Esophagus muscularis mucosa (tissue), 4 donors: ENCODE results near the gene TBCE.

Experiments
- EP300 ChIP-seq: sonication (generic); formaldehyde crosslinking; IDR thresholded peaks from one replicate; pipeline ENCODE4 v1.6.1; 2017; ENCODE audit warnings: antibody characterized with exemption
- POLR2A ChIP-seq: fragments of 450-650 bp; IDR thresholded peaks from one replicate; pipeline ENCODE4 v1.6.1; 2017; ENCODE audit warnings: antibody characterized with exemption, moderate library complexity, mild to moderate bottlenecking, low read depth
- POLR2AphosphoS5 ChIP-seq, 2 donors: sonication (generic); formaldehyde crosslinking; IDR thresholded peaks; one replicate each; pipeline ENCODE4 v1.6.1; 2017; ENCODE audit warnings: antibody characterized with exemption in 2 of 2
- TF ChIP-seq, protein P1 (sequence below), 3 experiments: fragments of 200-600 bp in 2 of 3; fragments of 450-650 bp in 1 of 3; sonication (generic) in 2 of 3; IDR thresholded peaks; one replicate each; pipeline ENCODE4 v1.5.1; 2017 to 2019; ENCODE audit warnings: antibody characterized with exemption in 3 of 3, mild to moderate bottlenecking in 2 of 3, moderate library complexity in 1 of 3

DNA sequence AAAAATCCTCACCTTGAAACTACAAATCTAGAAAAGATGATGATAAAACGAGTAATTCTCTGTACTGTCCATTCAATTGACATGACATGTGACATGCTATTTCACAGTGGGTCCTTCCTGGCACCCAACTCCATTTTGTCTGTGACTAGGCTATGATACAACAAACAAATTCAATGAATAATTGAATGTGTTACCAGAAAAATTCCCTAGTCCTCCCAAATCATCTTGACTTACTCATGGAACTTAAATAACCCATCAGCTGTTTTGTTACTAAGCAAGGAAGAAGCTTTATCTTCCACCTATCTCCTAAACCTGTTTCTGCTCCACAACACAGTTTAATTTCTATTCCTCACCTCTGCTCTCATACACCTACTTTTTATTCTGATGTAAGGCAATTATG, 106.6 kb downstream of the TBCE start:
- TF ChIP-seq, protein P1, sequence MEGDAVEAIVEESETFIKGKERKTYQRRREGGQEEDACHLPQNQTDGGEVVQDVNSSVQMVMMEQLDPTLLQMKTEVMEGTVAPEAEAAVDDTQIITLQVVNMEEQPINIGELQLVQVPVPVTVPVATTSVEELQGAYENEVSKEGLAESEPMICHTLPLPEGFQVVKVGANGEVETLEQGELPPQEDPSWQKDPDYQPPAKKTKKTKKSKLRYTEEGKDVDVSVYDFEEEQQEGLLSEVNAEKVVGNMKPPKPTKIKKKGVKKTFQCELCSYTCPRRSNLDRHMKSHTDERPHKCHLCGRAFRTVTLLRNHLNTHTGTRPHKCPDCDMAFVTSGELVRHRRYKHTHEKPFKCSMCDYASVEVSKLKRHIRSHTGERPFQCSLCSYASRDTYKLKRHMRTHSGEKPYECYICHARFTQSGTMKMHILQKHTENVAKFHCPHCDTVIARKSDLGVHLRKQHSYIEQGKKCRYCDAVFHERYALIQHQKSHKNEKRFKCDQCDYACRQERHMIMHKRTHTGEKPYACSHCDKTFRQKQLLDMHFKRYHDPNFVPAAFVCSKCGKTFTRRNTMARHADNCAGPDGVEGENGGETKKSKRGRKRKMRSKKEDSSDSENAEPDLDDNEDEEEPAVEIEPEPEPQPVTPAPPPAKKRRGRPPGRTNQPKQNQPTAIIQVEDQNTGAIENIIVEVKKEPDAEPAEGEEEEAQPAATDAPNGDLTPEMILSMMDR (IDR thresholded peaks at IDR 0.05), result no peak
- TF ChIP-seq POLR2AphosphoS5 (IDR thresholded peaks at IDR 0.05) (no peak), EP300 (no peak), POLR2A (no peak)
